GM19372 (cell line): ENCODE data around the gene CALML6.
"Not testable (repeated sequence)": the region's sequence is repeated elsewhere in the genome, so short reads cannot be mapped to it uniquely, and the experiment has no call there.

Experiments
- ATAC-seq: cut with Tn5 transposase; IDR thresholded peaks from one replicate; pipeline ENCODE4 v1.9.1; 2021; ENCODE audit warnings: mild to moderate bottlenecking, low read depth, moderate library complexity; ENCODE audit not compliant: unreplicated experiment

CALML6 gene

GRCh38 chr1:1914971-1915692 lies at the start of gene CALML6:
Gene CALML6, plus strand, starts transcription at chr1:1915260. Its CDS starts 21 bp downstream, at chr1:1915281.
- no peak for ATAC-seq

GRCh38 chr1:1867164-1867563 lies 47.9 kb upstream of the CALML6 start:
- ATAC-seq, result no peak

GRCh38 chr1:1869469-1869868 lies 45.6 kb upstream of the CALML6 start:
- no peak for ATAC-seq

- ATAC-seq, result no peak
Measured at GRCh38 chr1:1872329-1872994, 42.6 kb upstream of the CALML6 start.

- no peak for ATAC-seq
Measured at GRCh38 chr1:1873186-1873585, 41.9 kb upstream of the CALML6 start.

- ATAC-seq, result no peak
Measured at GRCh38 chr1:1874901-1875300, 40.2 kb upstream of the CALML6 start.

- ATAC-seq, result no peak
Measured at GRCh38 chr1:1875932-1876331, 39.1 kb upstream of the CALML6 start.

- ATAC-seq, result no peak
Measured at GRCh38 chr1:1876335-1876930, 38.6 kb upstream of the CALML6 start.

- no peak for ATAC-seq
Measured at GRCh38 chr1:1877865-1878436, 37.1 kb upstream of the CALML6 start.

- ATAC-seq, result no peak
Measured at GRCh38 chr1:1879942-1880341, 35.1 kb upstream of the CALML6 start.

GRCh38 chr1:1880617-1881312 lies 34.3 kb upstream of the CALML6 start:
- ATAC-seq, result no peak

- ATAC-seq, result no peak
Measured at GRCh38 chr1:1881727-1882126, 33.3 kb upstream of the CALML6 start.

GRCh38 chr1:1883092-1883873 lies 31.8 kb upstream of the CALML6 start:
- no peak for ATAC-seq

- not testable (repeated sequence) for ATAC-seq
Measured at GRCh38 chr1:1883890-1884289, 31.2 kb upstream of the CALML6 start.

- ATAC-seq, result no peak
Measured at GRCh38 chr1:1889090-1889750, 25.8 kb upstream of the CALML6 start.

- ATAC-seq, result peak; percentile 29
Measured at GRCh38 chr1:1889847-1890505, 25.1 kb upstream of the CALML6 start.

GRCh38 chr1:1890506-1891348 lies 24.3 kb upstream of the CALML6 start, which contains the start of gene GNB1:
Gene GNB1, minus strand, starts transcription at chr1:1891087. Its CDS starts 65,634 bp downstream, at chr1:1825453.
- ATAC-seq, result peak; percentile 74
